CD14-positive monocyte (primary cell): ENCODE results near the gene TOGARAM1. TPM values are rescaled to one million over a fixed set of nuclear protein-coding genes. Genes with fewer than 3 reads are reported as not detected.
A peak's percentile ranks its signal among the peaks of the same experiment; 100 is the strongest.

ENCODE experiments used
- DNase-seq, 3 donors: peaks; one replicate each; pipeline ENCODE4 v3.0.0-alpha.2; 2011 to 2022
- H2AFZ ChIP-seq: 2 replicates; pipeline ENCODE4 v1.6.0; 2012; ENCODE audit warnings: mild to moderate bottlenecking, low read depth, low read length, inconsistent platforms; ENCODE audit not compliant: insufficient read depth, poor library complexity, severe bottlenecking
- H3K27ac ChIP-seq, 2 donors: 1 replicate in 1 of 2; 2 replicates in 1 of 2; pipeline ENCODE4 v1.5.1; 2012 to 2013; ENCODE audit warnings: low read length in 2 of 2, control low read depth in 1 of 2, inconsistent platforms in 1 of 2, low read depth in 1 of 2, mild to moderate bottlenecking in 1 of 2
- H3K27me3 ChIP-seq, 2 donors: one replicate each; pipeline versions ENCODE4 v1.6.0 to v1.6.1; 2011 to 2013; ENCODE audit warnings: low read length in 2 of 2; ENCODE audit not compliant: control insufficient read depth in 2 of 2, insufficient read depth in 2 of 2
- H3K36me3 ChIP-seq, 2 donors: replicated peaks in 1 of 2; 1 replicate in 1 of 2; 2 replicates in 1 of 2; pipeline versions ENCODE4 v1.5.1 to v1.6.1; 2012 to 2013; ENCODE audit warnings: low read length in 2 of 2, control low read depth in 1 of 2, inconsistent platforms in 1 of 2, mild to moderate bottlenecking in 1 of 2; ENCODE audit not compliant: insufficient read depth in 2 of 2, control insufficient read depth in 1 of 2
- H3K4me1 ChIP-seq, 2 donors: 1 replicate in 1 of 2; 2 replicates in 1 of 2; pipeline versions ENCODE4 v1.5.1 to v1.6.1; 2012 to 2013; ENCODE audit warnings: low read length in 2 of 2, control low read depth in 1 of 2, inconsistent platforms in 1 of 2, mild to moderate bottlenecking in 1 of 2, moderate library complexity in 1 of 2; ENCODE audit not compliant: insufficient read depth in 2 of 2, control insufficient read depth in 1 of 2
- H3K4me2 ChIP-seq: replicated peaks from 2 replicates; pipeline ENCODE3; 2012; ENCODE audit warnings: low read length, moderate library complexity, mild to moderate bottlenecking; ENCODE audit not compliant: poor library complexity, severe bottlenecking; ENCODE audit errors: extremely low read depth
- H3K4me3 ChIP-seq, 3 experiments: fragments of 200-600 bp in 1 of 3; sonication (generic) in 1 of 3; replicated peaks in 1 of 3; 1 replicate in 2 of 3; 2 replicates in 1 of 3; pipeline ENCODE4 v1.5.1; 2011 to 2013; ENCODE audit warnings: low read length in 3 of 3, mild to moderate bottlenecking in 3 of 3, control low read depth in 2 of 3, low read depth in 2 of 3, inconsistent platforms in 1 of 3, moderate library complexity in 1 of 3
- H3K79me2 ChIP-seq: 2 replicates; pipeline ENCODE4 v1.6.0; 2012; ENCODE audit warnings: mild to moderate bottlenecking, control low read depth, inconsistent platforms, low read length, moderate library complexity; ENCODE audit not compliant: insufficient read depth
- H3K9ac ChIP-seq: 2 replicates; pipeline ENCODE4 v1.6.0; 2017; ENCODE audit warnings: low read length, mild to moderate bottlenecking; ENCODE audit not compliant: insufficient read depth, poor library complexity, severe bottlenecking
- H3K9me3 ChIP-seq, 2 donors: replicated peaks in 1 of 2; 1 replicate in 1 of 2; 2 replicates in 1 of 2; pipeline versions ENCODE4 v1.5.1 to v1.6.1; 2012 to 2013; ENCODE audit warnings: low read length in 2 of 2, control low read depth in 1 of 2; ENCODE audit not compliant: control insufficient read depth in 1 of 2, insufficient read depth in 1 of 2
- H4K20me1 ChIP-seq: 2 replicates; pipeline ENCODE4 v1.6.0; 2012; ENCODE audit warnings: mild to moderate bottlenecking, low read length, control low read depth, moderate library complexity; ENCODE audit not compliant: insufficient read depth
- H3K27ac Mint-ChIP-seq, 7 donors: one replicate each; pipeline ENCODE4 v1.8.0; 2020; ENCODE audit warnings: mild to moderate bottlenecking in 7 of 7, mixed read lengths in 7 of 7, moderate library complexity in 6 of 7, inconsistent platforms in 2 of 7
- H3K27me3 Mint-ChIP-seq, 3 donors: one replicate each; pipeline ENCODE4 v1.8.0; 2021 to 2022; ENCODE audit warnings: low read depth in 3 of 3, mild to moderate bottlenecking in 3 of 3, mixed read lengths in 3 of 3, moderate library complexity in 3 of 3, inconsistent platforms in 1 of 3
- H3K36me3 Mint-ChIP-seq, 2 donors: one replicate each; pipeline ENCODE4 v1.8.0; 2020; ENCODE audit warnings: mixed read lengths in 2 of 2, inconsistent platforms in 1 of 2, mild to moderate bottlenecking in 1 of 2
- H3K4me1 Mint-ChIP-seq: one replicate; pipeline ENCODE4 v1.8.0; 2020; ENCODE audit warnings: mild to moderate bottlenecking, mixed read lengths
- H3K4me3 Mint-ChIP-seq, 2 donors: one replicate each; pipeline ENCODE4 v1.8.0; 2020; ENCODE audit warnings: mild to moderate bottlenecking in 2 of 2, mixed read lengths in 2 of 2, moderate library complexity in 1 of 2
- H3K9me3 Mint-ChIP-seq, 7 donors: one replicate each; pipeline ENCODE4 v1.8.0; 2020 to 2022; ENCODE audit warnings: mixed read lengths in 7 of 7, mild to moderate bottlenecking in 6 of 7, moderate library complexity in 6 of 7, inconsistent platforms in 2 of 7
- CTCF ChIP-seq: fragments of 200-600 bp; IDR thresholded peaks from one replicate; pipeline ENCODE4 v1.8.0; 2022; ENCODE audit warnings: antibody characterized with exemption, mild to moderate bottlenecking
- WGBS: methylation state at CpG from one replicate; pipeline ENCODE4 v1.1.5; 2013; ENCODE audit warnings: missing lambda C conversion rate; ENCODE audit not compliant: insufficient coverage; 5-methylcytosine and 5-hydroxymethylcytosine counted together
- intact Hi-C, 2 donors: fragments of 100-400 bp; cut with micrococcal nuclease; formaldehyde crosslinking; loops; one replicate each; pipeline versions ENCODE4 v1.15.0 to v1.15.1; 2023
- polyA plus RNA-seq, 3 donors: library from polyadenylated mRNA; depleted of rRNA in 1 of 3; unstranded in 2 of 3; stranded (reverse) in 1 of 3; fragments of 300-500 nt in 2 of 3; fragments of >200 nt in 1 of 3; fragmentation: Illumina TruSeq in 2 of 3; gene quantifications; 1 replicate in 2 of 3; 2 replicates in 1 of 3; pipeline ENCODE4 v1.2.3, GENCODE V29; 2012 to 2021

TOGARAM1 gene
- polyA plus RNA-seq, 3 donors: 2.6 to 3.8 (median 3.4) TPM

- Histone ChIP-seq H4K20me1 (no peaks in the 10 kb centered on the region), H3K4me1 (no peaks in the 10 kb centered on the region), H3K4me3 (no peak overlapping the region), H3K27me3 (no peaks in the 10 kb centered on the region), H3K4me2 (no peak overlapping the region), H3K27ac (no peak overlapping the region), H3K9ac (no peak overlapping the region), H3K36me3 (peaks cover 43 to 79% of the 10 kb centered on the region in 2 donors), H2AFZ (no peak overlapping the region), H3K9me3 (peaks cover 0 to 7% of the 10 kb centered on the region in 2 donors), H3K79me2 (no peaks in the 10 kb centered on the region)
- no peaks in the 10 kb centered on the region for H3K27me3 Mint-ChIP-seq
- TF ChIP-seq CTCF: no peak
- H3K4me3 Mint-ChIP-seq: no peak overlapping the region
- intact Hi-C loops: no loop called here
- DNase-seq: no peak
- peak overlapping the region in 2 of 7 donors; percentile 2 to 35 for H3K27ac Mint-ChIP-seq
- H3K4me1 Mint-ChIP-seq: no peaks in the 10 kb centered on the region
- WGBS: 100% methylated on average over 1 of the region's 2 CpGs
- peaks cover 66 to 77% of the 10 kb centered on the region in 2 donors for H3K36me3 Mint-ChIP-seq
- H3K9me3 Mint-ChIP-seq: peaks cover 4 to 22% (median 7%) of the 10 kb centered on the region in 7 donors
These were observed 20.4 kb upstream of the TOGARAM1 start for GRCh38 chr14:44941591-44941990.

GRCh38 chr14:44942436-44942835 is 19.6 kb upstream of the TOGARAM1 start:
- Histone ChIP-seq H3K9me3 (peaks cover 0 to 9% of the 10 kb centered on the region in 2 donors), H3K4me2 (no peak overlapping the region), H3K27ac (no peak overlapping the region), H3K36me3 (peaks cover 42 to 83% of the 10 kb centered on the region in 2 donors), H3K4me3 (no peak overlapping the region), H3K4me1 (no peaks in the 10 kb centered on the region), H3K27me3 (no peaks in the 10 kb centered on the region), H3K79me2 (no peaks in the 10 kb centered on the region), H2AFZ (no peak overlapping the region), H3K9ac (no peak overlapping the region), H4K20me1 (peaks cover 4% of the 10 kb centered on the region)
- Mint-ChIP-seq H3K36me3 (peaks cover 68 to 79% of the 10 kb centered on the region in 2 donors), H3K4me3 (no peak overlapping the region), H3K9me3 (peaks cover 4 to 22% (median 10%) of the 10 kb centered on the region in 7 donors), H3K27ac (no peak overlapping the region), H3K27me3 (no peaks in the 10 kb centered on the region), H3K4me1 (no peaks in the 10 kb centered on the region)
- 100% methylated on average over 1 of the region's 1 CpG for WGBS
- TF ChIP-seq CTCF: no peak
- no peak for DNase-seq
- intact Hi-C loops: no loop called here
